ENCODE measurements around the gene VWF.
"Not testable (repeated sequence)": the region's sequence is repeated elsewhere in the genome, so short reads cannot be mapped to it uniquely, and the experiment has no call there.

GRCh38 chr12:6142368-6143302 is 18.2 kb upstream of the VWF start:
- not testable (repeated sequence) for TF ChIP-seq POLR2A (IDR thresholded peaks at IDR 0.05; ENCODE audit: low read depth, low read length); RAD21 (IDR thresholded peaks at IDR 0.05; ENCODE audit: low read length); RFX5 (IDR thresholded peaks at IDR 0.05; ENCODE audit: low read depth, low read length); CHD1 (IDR thresholded peaks at IDR 0.05; ENCODE audit: low read depth, low read length); CEBPB (IDR thresholded peaks at IDR 0.05; ENCODE audit: low read depth, low read length); MXI1 (IDR thresholded peaks at IDR 0.05; ENCODE audit: borderline replicate concordance, low read depth, low read length); SMC3 (IDR thresholded peaks at IDR 0.05; ENCODE audit: low read depth, low read length)
- TF ChIP-seq, protein P1, sequence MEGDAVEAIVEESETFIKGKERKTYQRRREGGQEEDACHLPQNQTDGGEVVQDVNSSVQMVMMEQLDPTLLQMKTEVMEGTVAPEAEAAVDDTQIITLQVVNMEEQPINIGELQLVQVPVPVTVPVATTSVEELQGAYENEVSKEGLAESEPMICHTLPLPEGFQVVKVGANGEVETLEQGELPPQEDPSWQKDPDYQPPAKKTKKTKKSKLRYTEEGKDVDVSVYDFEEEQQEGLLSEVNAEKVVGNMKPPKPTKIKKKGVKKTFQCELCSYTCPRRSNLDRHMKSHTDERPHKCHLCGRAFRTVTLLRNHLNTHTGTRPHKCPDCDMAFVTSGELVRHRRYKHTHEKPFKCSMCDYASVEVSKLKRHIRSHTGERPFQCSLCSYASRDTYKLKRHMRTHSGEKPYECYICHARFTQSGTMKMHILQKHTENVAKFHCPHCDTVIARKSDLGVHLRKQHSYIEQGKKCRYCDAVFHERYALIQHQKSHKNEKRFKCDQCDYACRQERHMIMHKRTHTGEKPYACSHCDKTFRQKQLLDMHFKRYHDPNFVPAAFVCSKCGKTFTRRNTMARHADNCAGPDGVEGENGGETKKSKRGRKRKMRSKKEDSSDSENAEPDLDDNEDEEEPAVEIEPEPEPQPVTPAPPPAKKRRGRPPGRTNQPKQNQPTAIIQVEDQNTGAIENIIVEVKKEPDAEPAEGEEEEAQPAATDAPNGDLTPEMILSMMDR (conservative IDR thresholded peaks at IDR 0.05; ENCODE audit: low read depth, low read length) = not testable (repeated sequence)
- TF ChIP-seq, protein P2, sequence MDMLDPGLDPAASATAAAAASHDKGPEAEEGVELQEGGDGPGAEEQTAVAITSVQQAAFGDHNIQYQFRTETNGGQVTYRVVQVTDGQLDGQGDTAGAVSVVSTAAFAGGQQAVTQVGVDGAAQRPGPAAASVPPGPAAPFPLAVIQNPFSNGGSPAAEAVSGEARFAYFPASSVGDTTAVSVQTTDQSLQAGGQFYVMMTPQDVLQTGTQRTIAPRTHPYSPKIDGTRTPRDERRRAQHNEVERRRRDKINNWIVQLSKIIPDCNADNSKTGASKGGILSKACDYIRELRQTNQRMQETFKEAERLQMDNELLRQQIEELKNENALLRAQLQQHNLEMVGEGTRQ (IDR thresholded peaks at IDR 0.05; ENCODE audit: low read depth, low read length) = not testable (repeated sequence)

Data from IMR-90 (cell line).